K562 (cell line): ENCODE data around the gene ANKRD2.

Experiments
- BRCA1 ChIP-seq, 2 experiments: fragments of 450-650 bp in 1 of 2; sonication (generic) in 1 of 2; formaldehyde crosslinking in 1 of 2; IDR thresholded peaks; 2 replicates each; pipeline versions ENCODE4 v1.5.0 to v1.6.1; 2017 to 2020; ENCODE audit warnings: mild to moderate bottlenecking in 1 of 2, missing genetic modification reagents in 1 of 2
- MXI1 ChIP-seq: IDR thresholded peaks from 2 replicates; pipeline ENCODE4 v1.6.1; 2011; ENCODE audit warnings: low read depth, mild to moderate bottlenecking, improper control_type of control experiment, low read length
- TOE1 ChIP-seq, 2 experiments: fragments of 450-650 bp in 1 of 2; sonication (generic) in 1 of 2; formaldehyde crosslinking in 1 of 2; IDR thresholded peaks; 2 replicates each; pipeline versions ENCODE4 v1.7.1 to v1.8.0; 2016 to 2022; ENCODE audit warnings: borderline replicate concordance in 2 of 2, mild to moderate bottlenecking in 2 of 2, antibody characterized with exemption in 1 of 2, inconsistent platforms in 1 of 2, low read depth in 1 of 2, missing genetic modification reagents in 1 of 2, moderate library complexity in 1 of 2
- TF ChIP-seq, protein P1 (sequence below), 2 experiments: fragments of 450-650 bp in 1 of 2; sonication (generic) in 1 of 2; formaldehyde crosslinking; conservative IDR thresholded peaks; 2 replicates each; pipeline versions ENCODE4 v1.4.0 to v1.8.1; 2020 to 2022; ENCODE audit warnings: mild to moderate bottlenecking in 1 of 2, missing genetic modification reagents in 1 of 2
- TF ChIP-seq, protein P2 (sequence below): fragments of 250-450 bp; sonication (Bioruptor Pico); IDR thresholded peaks from 2 replicates; pipeline ENCODE4 v1.5.0; 2020; ENCODE audit warnings: mild to moderate bottlenecking, borderline replicate concordance

DNA sequence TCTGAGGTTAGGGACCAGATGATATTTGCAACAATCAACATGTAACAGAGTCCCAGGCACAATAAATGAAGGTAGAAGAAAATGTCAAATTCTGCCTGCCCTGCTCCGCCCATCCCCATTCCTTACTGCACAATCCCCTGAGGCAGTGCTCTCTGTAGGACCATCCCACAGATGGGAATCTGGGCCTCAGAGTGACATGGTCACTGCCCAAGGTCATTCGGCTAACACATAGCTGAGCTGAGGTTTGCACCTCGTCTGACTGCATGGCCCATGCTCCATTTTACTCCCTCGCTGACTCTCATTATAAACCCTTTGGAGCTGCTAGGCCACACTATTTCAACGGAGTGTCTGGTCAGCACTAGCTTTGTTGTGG lies 12.8 kb downstream of the ANKRD2 start:
- TF ChIP-seq MXI1 (no peak), TOE1 (IDR thresholded peaks at IDR 0.05; ENCODE audit: borderline replicate concordance) (no peak), TOE1 (CRISPR knock-in tag; IDR thresholded peaks at IDR 0.05; ENCODE audit: borderline replicate concordance, low read depth) (no peak), BRCA1 (IDR thresholded peaks at IDR 0.05) (no peak), BRCA1 (CRISPR knock-in tag; IDR thresholded peaks at IDR 0.05) (no peak)
- TF ChIP-seq, protein P1, sequence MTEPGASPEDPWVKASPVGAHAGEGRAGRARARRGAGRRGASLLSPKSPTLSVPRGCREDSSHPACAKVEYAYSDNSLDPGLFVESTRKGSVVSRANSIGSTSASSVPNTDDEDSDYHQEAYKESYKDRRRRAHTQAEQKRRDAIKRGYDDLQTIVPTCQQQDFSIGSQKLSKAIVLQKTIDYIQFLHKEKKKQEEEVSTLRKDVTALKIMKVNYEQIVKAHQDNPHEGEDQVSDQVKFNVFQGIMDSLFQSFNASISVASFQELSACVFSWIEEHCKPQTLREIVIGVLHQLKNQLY (CRISPR knock-in tag; conservative IDR thresholded peaks at IDR 0.05): no peak
- TF ChIP-seq, protein P2, sequence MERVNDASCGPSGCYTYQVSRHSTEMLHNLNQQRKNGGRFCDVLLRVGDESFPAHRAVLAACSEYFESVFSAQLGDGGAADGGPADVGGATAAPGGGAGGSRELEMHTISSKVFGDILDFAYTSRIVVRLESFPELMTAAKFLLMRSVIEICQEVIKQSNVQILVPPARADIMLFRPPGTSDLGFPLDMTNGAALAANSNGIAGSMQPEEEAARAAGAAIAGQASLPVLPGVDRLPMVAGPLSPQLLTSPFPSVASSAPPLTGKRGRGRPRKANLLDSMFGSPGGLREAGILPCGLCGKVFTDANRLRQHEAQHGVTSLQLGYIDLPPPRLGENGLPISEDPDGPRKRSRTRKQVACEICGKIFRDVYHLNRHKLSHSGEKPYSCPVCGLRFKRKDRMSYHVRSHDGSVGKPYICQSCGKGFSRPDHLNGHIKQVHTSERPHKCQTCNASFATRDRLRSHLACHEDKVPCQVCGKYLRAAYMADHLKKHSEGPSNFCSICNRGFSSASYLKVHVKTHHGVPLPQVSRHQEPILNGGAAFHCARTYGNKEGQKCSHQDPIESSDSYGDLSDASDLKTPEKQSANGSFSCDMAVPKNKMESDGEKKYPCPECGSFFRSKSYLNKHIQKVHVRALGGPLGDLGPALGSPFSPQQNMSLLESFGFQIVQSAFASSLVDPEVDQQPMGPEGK (CRISPR knock-in tag): no peak
